HepG2 (cell line): ENCODE results near the gene NSD2. TPM values are rescaled to one million over a fixed set of nuclear protein-coding genes. Genes with fewer than 3 reads are reported as not detected.

ENCODE experiments used
- ATAD3A ChIP-seq: sonication (generic); formaldehyde crosslinking; IDR thresholded peaks from 2 replicates; pipeline ENCODE4 v1.4.0; 2020; ENCODE audit warnings: missing genetic modification reagents
- ATF1 ChIP-seq: IDR thresholded peaks from 2 replicates; pipeline ENCODE4 v1.6.1; 2016; ENCODE audit warnings: mild to moderate bottlenecking, control low read depth
- CAMTA2 ChIP-seq: sonication (generic); formaldehyde crosslinking; IDR thresholded peaks from 2 replicates; pipeline ENCODE4 v1.4.0; 2020; ENCODE audit warnings: mild to moderate bottlenecking, missing genetic modification reagents, borderline replicate concordance
- ELF1 ChIP-seq: sonication (generic); formaldehyde crosslinking; IDR thresholded peaks from 2 replicates; pipeline ENCODE4 v1.4.0; 2020; ENCODE audit warnings: missing genetic modification reagents
- FOXK1 ChIP-seq: sonication (generic); formaldehyde crosslinking; IDR thresholded peaks from 2 replicates; pipeline ENCODE4 v1.4.0; 2020; ENCODE audit warnings: low read depth, missing genetic modification reagents, borderline replicate concordance
- FOXP1 ChIP-seq, 2 experiments: fragments of 450-650 bp in 1 of 2; IDR thresholded peaks; 2 replicates each; pipeline ENCODE4 v1.6.1; 2017 to 2018; ENCODE audit warnings: antibody characterized with exemption in 1 of 2
- GTF3A ChIP-seq: sonication (generic); formaldehyde crosslinking; conservative IDR thresholded peaks from 2 replicates; pipeline ENCODE4 v1.4.0; 2020; ENCODE audit warnings: mild to moderate bottlenecking, missing genetic modification reagents
- GZF1 ChIP-seq: sonication (generic); formaldehyde crosslinking; IDR thresholded peaks from 2 replicates; pipeline ENCODE4 v1.5.1; 2020; ENCODE audit warnings: mild to moderate bottlenecking, missing genetic modification reagents
- JDP2 ChIP-seq: sonication (generic); formaldehyde crosslinking; IDR thresholded peaks from 2 replicates; pipeline ENCODE4 v1.8.1; 2022; ENCODE audit warnings: missing genetic modification reagents, borderline replicate concordance
- KAT8 ChIP-seq: IDR thresholded peaks from 2 replicates; pipeline ENCODE4 v1.6.1; 2016; ENCODE audit warnings: missing genetic modification reagents, missing compliant biosample characterization
- KDM6A ChIP-seq: IDR thresholded peaks from 2 replicates; pipeline ENCODE4 v1.6.1; 2016; ENCODE audit warnings: low read depth
- MXI1 ChIP-seq: IDR thresholded peaks from 3 replicates; pipeline ENCODE4 v1.6.1; 2012; ENCODE audit warnings: low read depth, low read length, inconsistent platforms, borderline replicate concordance
- NR2F6 ChIP-seq, 2 experiments: IDR thresholded peaks; 2 replicates each; pipeline ENCODE4 v1.6.1; 2016; ENCODE audit warnings: antibody characterized with exemption in 1 of 2, mild to moderate bottlenecking in 1 of 2
- TEAD3 ChIP-seq: optimal IDR thresholded peaks from 2 replicates; pipeline ENCODE3; 2016; ENCODE audit warnings: borderline replicate concordance
- TEF ChIP-seq: sonication (generic); formaldehyde crosslinking; IDR thresholded peaks from 2 replicates; pipeline ENCODE4 v1.5.0; 2020; ENCODE audit warnings: missing genetic modification reagents
- YEATS4 ChIP-seq: sonication (generic); formaldehyde crosslinking; IDR thresholded peaks from 2 replicates; pipeline ENCODE4 v1.4.0; 2020; ENCODE audit warnings: missing genetic modification reagents, borderline replicate concordance
- ZNF10 ChIP-seq: sonication (generic); formaldehyde crosslinking; IDR thresholded peaks from 2 replicates; pipeline ENCODE4 v1.4.0; 2020; ENCODE audit warnings: mild to moderate bottlenecking, low read depth, missing genetic modification reagents, borderline replicate concordance
- ZNF296 ChIP-seq: sonication (generic); formaldehyde crosslinking; conservative IDR thresholded peaks from 2 replicates; pipeline ENCODE4 v1.5.0; 2020; ENCODE audit warnings: mild to moderate bottlenecking, missing genetic modification reagents
- ZNF563 ChIP-seq: sonication (generic); formaldehyde crosslinking; IDR thresholded peaks from 2 replicates; pipeline ENCODE4 v1.8.0; 2022; ENCODE audit warnings: mild to moderate bottlenecking, moderate library complexity, missing genetic modification reagents
- ZSCAN29 ChIP-seq: sonication (generic); formaldehyde crosslinking; conservative IDR thresholded peaks from 2 replicates; pipeline ENCODE4 v1.4.0; 2020; ENCODE audit warnings: mild to moderate bottlenecking, missing genetic modification reagents
- polyA plus RNA-seq, 8 experiments: library from polyadenylated mRNA; depleted of rRNA in 3 of 8; stranded (reverse) in 7 of 8; unstranded in 1 of 8; fragments of >200 nt; fragmentation: Illumina TruSeq in 4 of 8; extraction: Trizol in 4 of 8; gene quantifications; 2 replicates each; pipeline versions ENCODE4 v1.2.1 to v1.2.3, GENCODE V29; 2011 to 2016; ENCODE audit warnings: low read depth in 4 of 8, missing spikeins in 1 of 8, mixed read lengths in 1 of 8; ENCODE audit not compliant: insufficient read depth in 1 of 8
- total RNA-seq, 5 experiments: library from RNA; depleted of rRNA; stranded (reverse); fragments of >200 nt; fragmentation: Illumina TruSeq; extraction: Trizol; gene quantifications; 2 replicates each; pipeline ENCODE4 v1.2.3, GENCODE V29; 2016; ENCODE audit warnings: low read depth in 1 of 5
- TF ChIP-seq, protein P1 (sequence below): sonication (generic); formaldehyde crosslinking; IDR thresholded peaks from 2 replicates; pipeline ENCODE4 v1.5.1; 2020; ENCODE audit warnings: mild to moderate bottlenecking, missing genetic modification reagents
- TF ChIP-seq, protein P2 (sequence below): sonication (generic); formaldehyde crosslinking; IDR thresholded peaks from 2 replicates; pipeline ENCODE4 v1.4.0; 2020; ENCODE audit warnings: missing genetic modification reagents, borderline replicate concordance

NSD2 gene
- total and polyA plus RNA-seq, 2 of the 13 experiments (the other 11 are each of a cell fraction or from before 2014, with no cell fraction given) = 22.0 to 65.9 TPM

GRCh38 chr4:2008921-2009650 lies 137.9 kb downstream of the NSD2 start, which contains the start of gene NELFA (continued):
- TF ChIP-seq NR2F6 (IDR thresholded peaks at IDR 0.05) (no peak), NR2F6 (CRISPR knock-in tag; IDR thresholded peaks at IDR 0.05) (peak; percentile 28; the same call in 1 of the 2 replicates), GTF3A (CRISPR knock-in tag) (0 out of 2 replicates have a peak, but pooled peaks have one; percentile 55), ZNF563 (CRISPR knock-in tag) (peak; percentile 89), ATAD3A (CRISPR knock-in tag) (0 out of 2 replicates have a peak, but pooled peaks have one; percentile 55), KAT8 (CRISPR knock-in tag) (peak; percentile 88), ATF1 (CRISPR knock-in tag) (peak; percentile 96), ZSCAN29 (CRISPR knock-in tag) (peak; percentile 87), ZNF10 (no peak), YEATS4 (CRISPR knock-in tag) (peak; percentile 81; the same call in 1 of the 2 replicates), GZF1 (CRISPR knock-in tag) (no peak), KDM6A (no peak), FOXK1 (CRISPR knock-in tag) (no peak), MXI1 (peak; percentile 53; the same call in 1 of the 3 replicates), JDP2 (no peak), TEF (CRISPR knock-in tag) (no peak), ELF1 (CRISPR knock-in tag) (no peak), FOXP1 (IDR thresholded peaks at IDR 0.05) (no peak), FOXP1 (CRISPR knock-in tag; IDR thresholded peaks at IDR 0.05) (no peak; the same call in 1 of the 2 replicates), TEAD3 (CRISPR knock-in tag) (peak; percentile 72), CAMTA2 (no peak), ZNF296 (CRISPR knock-in tag) (0 out of 2 replicates have a peak, but pooled peaks have one; percentile 9)
- TF ChIP-seq, protein P1, sequence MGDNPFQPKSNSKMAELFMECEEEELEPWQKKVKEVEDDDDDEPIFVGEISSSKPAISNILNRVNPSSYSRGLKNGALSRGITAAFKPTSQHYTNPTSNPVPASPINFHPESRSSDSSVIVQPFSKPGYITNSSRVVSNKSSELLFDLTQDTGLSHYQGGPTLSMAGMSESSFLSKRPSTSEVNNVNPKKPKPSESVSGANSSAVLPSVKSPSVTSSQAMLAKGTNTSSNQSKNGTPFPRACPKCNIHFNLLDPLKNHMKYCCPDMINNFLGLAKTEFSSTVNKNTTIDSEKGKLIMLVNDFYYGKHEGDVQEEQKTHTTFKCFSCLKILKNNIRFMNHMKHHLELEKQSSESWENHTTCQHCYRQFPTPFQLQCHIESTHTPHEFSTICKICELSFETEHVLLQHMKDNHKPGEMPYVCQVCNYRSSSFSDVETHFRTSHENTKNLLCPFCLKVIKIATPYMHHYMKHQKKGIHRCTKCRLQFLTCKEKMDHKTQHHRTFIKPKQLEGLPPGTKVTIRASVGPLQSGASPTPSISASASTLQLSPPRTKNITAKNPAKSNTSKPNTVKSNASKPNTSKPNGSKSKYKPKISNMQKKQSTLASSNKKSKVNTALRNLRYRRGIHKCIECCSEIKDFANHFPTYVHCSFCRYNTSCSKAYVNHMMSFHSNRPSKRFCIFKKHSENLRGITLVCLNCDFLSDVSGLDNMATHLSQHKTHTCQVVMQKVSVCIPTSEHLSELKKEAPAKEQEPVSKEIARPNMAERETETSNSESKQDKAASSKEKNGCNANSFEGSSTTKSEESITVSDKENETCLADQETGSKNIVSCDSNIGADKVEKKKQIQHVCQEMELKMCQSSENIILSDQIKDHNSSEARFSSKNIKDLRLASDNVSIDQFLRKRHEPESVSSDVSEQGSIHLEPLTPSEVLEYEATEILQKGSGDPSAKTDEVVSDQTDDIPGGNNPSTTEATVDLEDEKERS (CRISPR knock-in tag) = peak; percentile 15; the same call in 1 of the 2 replicates
- TF ChIP-seq, protein P2, sequence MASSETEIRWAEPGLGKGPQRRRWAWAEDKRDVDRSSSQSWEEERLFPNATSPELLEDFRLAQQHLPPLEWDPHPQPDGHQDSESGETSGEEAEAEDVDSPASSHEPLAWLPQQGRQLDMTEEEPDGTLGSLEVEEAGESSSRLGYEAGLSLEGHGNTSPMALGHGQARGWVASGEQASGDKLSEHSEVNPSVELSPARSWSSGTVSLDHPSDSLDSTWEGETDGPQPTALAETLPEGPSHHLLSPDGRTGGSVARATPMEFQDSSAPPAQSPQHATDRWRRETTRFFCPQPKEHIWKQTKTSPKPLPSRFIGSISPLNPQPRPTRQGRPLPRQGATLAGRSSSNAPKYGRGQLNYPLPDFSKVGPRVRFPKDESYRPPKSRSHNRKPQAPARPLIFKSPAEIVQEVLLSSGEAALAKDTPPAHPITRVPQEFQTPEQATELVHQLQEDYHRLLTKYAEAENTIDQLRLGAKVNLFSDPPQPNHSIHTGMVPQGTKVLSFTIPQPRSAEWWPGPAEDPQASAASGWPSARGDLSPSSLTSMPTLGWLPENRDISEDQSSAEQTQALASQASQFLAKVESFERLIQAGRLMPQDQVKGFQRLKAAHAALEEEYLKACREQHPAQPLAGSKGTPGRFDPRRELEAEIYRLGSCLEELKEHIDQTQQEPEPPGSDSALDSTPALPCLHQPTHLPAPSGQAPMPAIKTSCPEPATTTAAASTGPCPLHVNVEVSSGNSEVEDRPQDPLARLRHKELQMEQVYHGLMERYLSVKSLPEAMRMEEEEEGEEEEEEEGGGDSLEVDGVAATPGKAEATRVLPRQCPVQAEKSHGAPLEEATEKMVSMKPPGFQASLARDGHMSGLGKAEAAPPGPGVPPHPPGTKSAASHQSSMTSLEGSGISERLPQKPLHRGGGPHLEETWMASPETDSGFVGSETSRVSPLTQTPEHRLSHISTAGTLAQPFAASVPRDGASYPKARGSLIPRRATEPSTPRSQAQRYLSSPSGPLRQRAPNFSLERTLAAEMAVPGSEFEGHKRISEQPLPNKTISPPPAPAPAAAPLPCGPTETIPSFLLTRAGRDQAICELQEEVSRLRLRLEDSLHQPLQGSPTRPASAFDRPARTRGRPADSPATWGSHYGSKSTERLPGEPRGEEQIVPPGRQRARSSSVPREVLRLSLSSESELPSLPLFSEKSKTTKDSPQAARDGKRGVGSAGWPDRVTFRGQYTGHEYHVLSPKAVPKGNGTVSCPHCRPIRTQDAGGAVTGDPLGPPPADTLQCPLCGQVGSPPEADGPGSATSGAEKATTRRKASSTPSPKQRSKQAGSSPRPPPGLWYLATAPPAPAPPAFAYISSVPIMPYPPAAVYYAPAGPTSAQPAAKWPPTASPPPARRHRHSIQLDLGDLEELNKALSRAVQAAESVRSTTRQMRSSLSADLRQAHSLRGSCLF (CRISPR knock-in tag) = peak; percentile 78; the same call in 1 of the 2 replicates
